ENCODE data around the gene NATD1.

The NATD1 gene

DNA sequence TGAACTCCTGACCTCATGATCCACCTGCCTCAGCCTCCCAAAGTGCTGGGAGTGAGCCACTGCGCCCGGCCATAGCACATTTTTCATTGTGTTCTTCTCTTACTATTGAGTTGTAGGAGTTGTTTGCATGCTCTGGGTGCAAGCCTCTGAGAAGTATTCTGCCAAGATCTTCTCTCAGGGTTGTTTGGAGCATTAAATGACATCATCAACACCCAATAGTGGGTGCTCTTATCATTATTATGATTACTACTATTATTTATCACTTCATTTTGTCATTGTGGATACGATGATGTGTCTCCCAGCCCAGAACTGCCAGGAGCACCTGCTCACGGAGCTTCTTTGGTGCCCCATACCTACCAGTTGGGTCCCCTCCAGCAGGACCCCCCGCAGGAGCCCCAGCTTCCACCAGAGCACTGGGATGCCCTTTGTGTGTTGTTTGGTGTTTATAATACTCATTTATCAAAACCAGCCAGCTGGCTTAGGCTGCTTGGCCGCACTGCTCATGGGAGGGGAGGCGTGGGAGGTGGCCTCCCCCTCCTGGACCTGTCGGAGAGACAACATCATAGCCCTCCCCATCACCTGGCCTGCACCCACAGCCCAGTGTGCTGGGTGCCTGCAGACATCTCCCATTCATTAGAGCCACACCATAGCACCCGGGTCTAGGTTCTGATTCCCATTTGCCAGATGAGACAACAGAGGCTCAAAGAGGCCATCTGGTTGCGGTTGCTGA lies 18.4 kb upstream of the NATD1 start:
- H3K4me3 ChIP-seq (ENCODE audit: low read depth, low read length): no peak overlapping the region
- TF ChIP-seq, protein P1, sequence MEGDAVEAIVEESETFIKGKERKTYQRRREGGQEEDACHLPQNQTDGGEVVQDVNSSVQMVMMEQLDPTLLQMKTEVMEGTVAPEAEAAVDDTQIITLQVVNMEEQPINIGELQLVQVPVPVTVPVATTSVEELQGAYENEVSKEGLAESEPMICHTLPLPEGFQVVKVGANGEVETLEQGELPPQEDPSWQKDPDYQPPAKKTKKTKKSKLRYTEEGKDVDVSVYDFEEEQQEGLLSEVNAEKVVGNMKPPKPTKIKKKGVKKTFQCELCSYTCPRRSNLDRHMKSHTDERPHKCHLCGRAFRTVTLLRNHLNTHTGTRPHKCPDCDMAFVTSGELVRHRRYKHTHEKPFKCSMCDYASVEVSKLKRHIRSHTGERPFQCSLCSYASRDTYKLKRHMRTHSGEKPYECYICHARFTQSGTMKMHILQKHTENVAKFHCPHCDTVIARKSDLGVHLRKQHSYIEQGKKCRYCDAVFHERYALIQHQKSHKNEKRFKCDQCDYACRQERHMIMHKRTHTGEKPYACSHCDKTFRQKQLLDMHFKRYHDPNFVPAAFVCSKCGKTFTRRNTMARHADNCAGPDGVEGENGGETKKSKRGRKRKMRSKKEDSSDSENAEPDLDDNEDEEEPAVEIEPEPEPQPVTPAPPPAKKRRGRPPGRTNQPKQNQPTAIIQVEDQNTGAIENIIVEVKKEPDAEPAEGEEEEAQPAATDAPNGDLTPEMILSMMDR (IDR thresholded peaks at IDR 0.05; ENCODE audit: low read depth, low read length): no peak

DNA sequence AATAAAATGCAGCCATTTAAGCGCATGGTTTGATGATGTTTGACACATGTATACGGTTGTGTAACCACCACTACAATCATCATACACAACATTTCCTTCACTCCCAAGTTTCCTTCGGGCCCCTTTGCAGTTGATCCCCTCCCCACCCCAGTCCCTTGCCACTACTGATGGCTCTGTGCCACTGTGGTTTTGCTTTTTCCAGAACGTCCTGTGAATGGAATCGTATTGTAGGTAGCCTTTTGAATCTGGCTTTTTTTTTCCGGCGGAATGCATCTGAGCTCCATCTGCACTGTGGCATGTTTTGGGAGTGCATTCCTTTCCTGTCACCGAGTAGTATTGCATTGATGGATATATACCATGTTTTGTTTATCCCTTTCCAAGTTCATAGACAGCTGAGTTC lies 16.2 kb upstream of the NATD1 start:
- no peak overlapping the region for H3K4me3 ChIP-seq (ENCODE audit: low read depth, low read length)
- TF ChIP-seq, protein P1 (IDR thresholded peaks at IDR 0.05; ENCODE audit: low read depth, low read length): no peak

DNA sequence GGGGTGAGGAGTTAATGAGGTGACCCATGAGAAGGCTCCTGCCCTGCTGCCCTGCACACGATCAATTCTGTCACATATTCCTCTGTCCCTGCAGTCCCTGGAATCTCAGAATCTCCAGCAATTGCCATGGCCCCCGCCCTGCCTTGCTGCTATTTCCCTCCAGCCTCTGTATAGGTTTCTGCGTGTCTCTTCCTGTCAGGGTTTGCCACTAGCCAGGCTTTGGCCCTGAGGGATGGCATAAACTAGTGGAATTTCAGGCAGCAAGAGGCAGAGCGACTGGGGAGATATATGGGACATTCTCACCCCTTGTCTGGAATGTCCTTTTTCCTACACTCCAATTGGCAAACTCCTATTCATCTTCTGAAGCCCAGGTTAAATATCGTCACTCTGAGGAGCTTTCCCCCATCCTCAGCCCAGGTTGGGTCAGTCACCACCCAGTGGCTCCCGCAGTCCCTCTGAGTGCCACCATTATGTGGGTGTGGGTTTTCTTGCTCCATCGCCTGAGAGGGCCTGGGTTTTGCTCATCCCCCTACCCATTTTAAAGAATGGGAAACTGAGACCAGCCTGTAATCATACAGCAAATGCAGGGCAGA lies 15.5 kb upstream of the NATD1 start:
- TF ChIP-seq, protein P1 (IDR thresholded peaks at IDR 0.05; ENCODE audit: low read depth, low read length): no peak
- H3K4me3 ChIP-seq (ENCODE audit: low read depth, low read length): no peak overlapping the region

DNA sequence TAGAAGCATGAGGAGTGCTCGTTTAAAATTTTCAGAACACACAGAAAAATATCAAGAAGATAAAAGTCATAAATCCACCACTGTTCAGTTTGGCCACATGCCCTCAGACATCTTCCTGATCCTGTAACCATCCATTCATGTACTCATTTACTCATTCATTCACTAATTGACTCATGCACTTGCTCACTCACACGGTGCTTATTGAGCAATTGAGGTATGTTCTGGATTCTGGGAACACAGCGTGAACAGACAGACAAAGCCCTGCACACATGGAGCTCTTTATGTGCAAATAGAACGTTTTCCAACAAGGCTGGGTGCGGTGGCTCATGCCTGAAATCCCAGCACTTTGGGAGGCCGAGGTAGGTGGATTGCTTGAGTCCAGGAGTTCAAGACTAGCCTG lies 10.2 kb upstream of the NATD1 start:
- no peak overlapping the region for H3K4me3 ChIP-seq (ENCODE audit: low read depth, low read length)
- TF ChIP-seq, protein P1 (IDR thresholded peaks at IDR 0.05; ENCODE audit: low read depth, low read length): no peak

DNA sequence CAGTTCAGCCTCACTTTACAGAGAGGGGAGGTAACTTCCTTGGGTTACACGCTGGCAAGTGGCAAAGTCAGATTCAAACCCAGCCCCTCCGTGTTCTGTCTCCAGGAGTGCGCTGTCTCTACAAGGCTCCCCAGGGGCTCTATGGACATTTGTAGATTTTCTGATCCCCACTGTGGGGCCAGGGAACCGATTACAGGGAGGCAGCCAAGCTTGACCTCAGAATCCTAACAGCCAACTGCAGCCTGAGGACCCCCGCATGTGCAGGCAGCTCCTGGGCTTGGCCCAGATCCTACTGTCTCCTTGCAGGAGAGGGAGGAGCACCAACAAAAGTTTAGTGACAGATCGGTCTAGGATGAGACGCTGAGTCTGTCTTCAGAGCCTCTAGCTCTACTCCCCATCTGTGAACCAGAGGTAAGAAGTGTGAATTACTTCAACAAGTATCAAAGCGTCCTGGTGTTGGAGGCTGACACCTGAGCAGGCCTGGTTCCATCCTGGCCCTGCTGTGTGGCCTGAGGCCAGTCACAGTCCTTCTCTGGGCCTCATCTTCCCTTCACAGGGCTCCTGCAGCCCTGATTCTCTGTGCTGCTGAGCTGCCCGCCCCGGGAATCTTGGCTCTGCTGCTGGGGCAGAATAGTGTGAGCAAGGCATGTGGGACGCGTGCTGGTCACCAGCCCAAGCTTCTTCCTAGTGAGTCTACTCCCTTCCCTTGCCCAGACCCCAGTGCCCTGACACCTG lies 9.2 kb upstream of the NATD1 start:
- TF ChIP-seq, protein P1 (IDR thresholded peaks at IDR 0.05; ENCODE audit: low read depth, low read length): no peak
- H3K4me3 ChIP-seq (ENCODE audit: low read depth, low read length): no peak overlapping the region

DNA sequence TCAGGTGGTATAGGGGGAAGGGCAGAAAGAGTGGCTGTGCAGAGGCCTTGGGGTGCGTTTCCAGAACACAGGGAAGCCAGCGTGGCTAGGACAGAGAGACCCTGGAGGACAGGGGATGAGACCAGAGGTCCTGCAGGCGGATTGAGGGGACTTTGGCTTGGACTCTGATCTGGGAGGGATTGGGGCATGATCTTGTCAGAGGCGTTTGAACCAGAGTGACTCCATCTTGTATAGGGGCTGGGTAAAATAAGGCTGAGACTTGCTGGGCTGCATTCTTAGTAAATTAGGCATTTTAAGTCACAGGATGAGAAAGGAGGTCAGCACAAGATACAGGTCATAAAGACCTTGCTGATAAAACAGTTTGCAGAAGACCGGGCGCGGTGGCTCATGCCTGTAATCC lies 5.4 kb upstream of the NATD1 start:
- H3K4me3 ChIP-seq (ENCODE audit: low read depth, low read length): no peak overlapping the region
- TF ChIP-seq, protein P1 (IDR thresholded peaks at IDR 0.05; ENCODE audit: low read depth, low read length): no peak

All from WI38 (cell line).